Calu3 (cell line): ENCODE data around the gene FURIN. TPM values are rescaled to one million over a fixed set of nuclear protein-coding genes. Genes with fewer than 3 reads are reported as not detected.

Experiments
- BruUV-seq: library from RNA; stranded (reverse); fragments of 400-500 nt; replicated peaks from 2 replicates; lab custom pipeline; 2021; lab: Mats Ljungman, UMichigan
- CTCF ChIA-PET: fragments of 300-600 bp; sonication (Branson Sonifier 250); formaldehyde crosslinking; loops from one replicate; lab custom pipeline; 2022; ENCODE audit warnings: antibody characterized with exemption; lab: Charles Lee
- DNase-seq: peaks from one replicate; pipeline ENCODE4 v3.0.0; 2022
- H3K27ac Mint-ChIP-seq: one replicate; pipeline ENCODE4 v1.8.0; 2022; ENCODE audit warnings: mixed read lengths; ENCODE audit not compliant: unreplicated experiment
- H3K27me3 Mint-ChIP-seq: one replicate; pipeline ENCODE4 v1.8.0; 2022; ENCODE audit warnings: mixed read lengths; ENCODE audit not compliant: unreplicated experiment
- H3K36me3 Mint-ChIP-seq: one replicate; pipeline ENCODE4 v1.8.0; 2022; ENCODE audit warnings: mild to moderate bottlenecking, moderate library complexity, mixed read lengths; ENCODE audit not compliant: insufficient read depth, unreplicated experiment
- H3K4me1 Mint-ChIP-seq: one replicate; pipeline ENCODE4 v1.8.0; 2022; ENCODE audit warnings: mild to moderate bottlenecking, low read depth, mixed read lengths; ENCODE audit not compliant: unreplicated experiment
- H3K4me3 Mint-ChIP-seq: one replicate; pipeline ENCODE4 v1.8.0; 2022; ENCODE audit warnings: mild to moderate bottlenecking, low read depth, moderate library complexity, mixed read lengths; ENCODE audit not compliant: unreplicated experiment
- H3K9me3 Mint-ChIP-seq: one replicate; pipeline ENCODE4 v1.8.0; 2022; ENCODE audit warnings: low read depth, mixed read lengths; ENCODE audit not compliant: unreplicated experiment
- intact Hi-C: fragments of 100-400 bp; cut with micrococcal nuclease; formaldehyde crosslinking; loops from one replicate; pipeline ENCODE4 v1.10.0; 2022; ENCODE audit not compliant: unreplicated experiment
- total RNA-seq: library from RNA; stranded (reverse); gene quantifications from 2 replicates; pipeline ENCODE4 v1.2.3, GENCODE V29; 2022
- TF ChIP-seq, protein P1 (sequence below): fragments of 200-600 bp; IDR thresholded peaks from one replicate; pipeline ENCODE4 v1.8.0; 2022; ENCODE audit warnings: antibody characterized with exemption; ENCODE audit not compliant: unreplicated experiment

The FURIN gene
- total RNA-seq, 1 experiment from 2014 or later, result 76.6 TPM

DNA sequence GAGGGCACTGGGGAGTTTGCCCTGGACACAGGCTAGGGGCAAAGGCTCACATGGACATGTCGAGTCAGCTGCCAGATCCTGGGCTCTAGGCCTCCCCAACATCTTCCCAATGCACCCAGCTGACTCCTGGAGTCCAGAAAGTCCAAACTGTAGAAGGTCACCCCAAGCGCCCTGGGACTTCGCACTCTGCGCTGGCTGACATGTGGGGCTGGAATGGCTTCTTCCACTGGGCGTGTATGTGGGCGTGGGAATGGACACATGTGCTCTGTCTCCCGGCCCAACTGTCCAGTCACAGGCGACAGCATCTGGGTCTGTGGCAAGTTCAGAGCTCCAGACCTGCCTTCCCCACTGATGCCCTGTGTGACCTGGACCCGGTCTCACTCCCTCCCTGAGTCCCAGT lies 13.2 kb upstream of the FURIN start:
- DNase-seq, result no peak
- Mint-ChIP-seq H3K9me3 (no peaks in the 10 kb centered on the region), H3K4me3 (no peak overlapping the region), H3K36me3 (no peaks in the 10 kb centered on the region), H3K4me1 (peaks cover 13% of the 10 kb centered on the region), H3K27ac (no peak overlapping the region), H3K27me3 (no peaks in the 10 kb centered on the region)
- TF ChIP-seq, protein P1, sequence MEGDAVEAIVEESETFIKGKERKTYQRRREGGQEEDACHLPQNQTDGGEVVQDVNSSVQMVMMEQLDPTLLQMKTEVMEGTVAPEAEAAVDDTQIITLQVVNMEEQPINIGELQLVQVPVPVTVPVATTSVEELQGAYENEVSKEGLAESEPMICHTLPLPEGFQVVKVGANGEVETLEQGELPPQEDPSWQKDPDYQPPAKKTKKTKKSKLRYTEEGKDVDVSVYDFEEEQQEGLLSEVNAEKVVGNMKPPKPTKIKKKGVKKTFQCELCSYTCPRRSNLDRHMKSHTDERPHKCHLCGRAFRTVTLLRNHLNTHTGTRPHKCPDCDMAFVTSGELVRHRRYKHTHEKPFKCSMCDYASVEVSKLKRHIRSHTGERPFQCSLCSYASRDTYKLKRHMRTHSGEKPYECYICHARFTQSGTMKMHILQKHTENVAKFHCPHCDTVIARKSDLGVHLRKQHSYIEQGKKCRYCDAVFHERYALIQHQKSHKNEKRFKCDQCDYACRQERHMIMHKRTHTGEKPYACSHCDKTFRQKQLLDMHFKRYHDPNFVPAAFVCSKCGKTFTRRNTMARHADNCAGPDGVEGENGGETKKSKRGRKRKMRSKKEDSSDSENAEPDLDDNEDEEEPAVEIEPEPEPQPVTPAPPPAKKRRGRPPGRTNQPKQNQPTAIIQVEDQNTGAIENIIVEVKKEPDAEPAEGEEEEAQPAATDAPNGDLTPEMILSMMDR, result no peak
- CTCF ChIA-PET, result interaction anchor here (0.6 kb wide), 1 partner anchor 957 kb away, joined by 5 read pairs; no protein-coding TSS in a partner anchor
- intact Hi-C loops, result no loop called here
- BruUV-seq, result no TSS peak

DNA sequence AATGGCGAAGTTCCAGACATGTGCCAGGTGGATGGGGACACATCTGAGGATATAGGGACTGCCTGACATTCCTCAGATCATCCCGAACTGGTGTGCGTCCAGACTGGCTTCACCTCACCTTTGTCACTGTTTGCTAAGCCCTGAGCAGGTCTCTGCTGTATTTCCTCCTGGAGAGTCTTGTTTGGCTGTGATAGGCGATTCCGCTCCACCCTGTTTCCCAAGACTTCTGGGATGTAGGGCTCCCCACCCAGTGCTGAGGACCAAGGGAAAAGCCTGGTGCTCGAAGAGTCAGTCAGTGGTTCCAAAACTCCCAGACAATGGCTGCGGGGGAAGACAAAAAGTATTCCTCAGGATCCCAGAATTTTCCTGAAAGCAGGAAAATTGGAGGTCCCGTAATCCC lies 11.1 kb upstream of the FURIN start:
- no peak overlapping the region for H3K4me3 Mint-ChIP-seq
- CTCF ChIA-PET, result no interaction called here
- no peaks in the 10 kb centered on the region for H3K9me3 Mint-ChIP-seq
- H3K27ac Mint-ChIP-seq, result no peak overlapping the region
- no peaks in the 10 kb centered on the region for H3K36me3 Mint-ChIP-seq
- no peak for DNase-seq
- peaks cover 21% of the 10 kb centered on the region for H3K4me1 Mint-ChIP-seq
- no TSS peak for BruUV-seq
- intact Hi-C loops, result no loop called here
- TF ChIP-seq, protein P1, result no peak
- H3K27me3 Mint-ChIP-seq, result no peaks in the 10 kb centered on the region

DNA sequence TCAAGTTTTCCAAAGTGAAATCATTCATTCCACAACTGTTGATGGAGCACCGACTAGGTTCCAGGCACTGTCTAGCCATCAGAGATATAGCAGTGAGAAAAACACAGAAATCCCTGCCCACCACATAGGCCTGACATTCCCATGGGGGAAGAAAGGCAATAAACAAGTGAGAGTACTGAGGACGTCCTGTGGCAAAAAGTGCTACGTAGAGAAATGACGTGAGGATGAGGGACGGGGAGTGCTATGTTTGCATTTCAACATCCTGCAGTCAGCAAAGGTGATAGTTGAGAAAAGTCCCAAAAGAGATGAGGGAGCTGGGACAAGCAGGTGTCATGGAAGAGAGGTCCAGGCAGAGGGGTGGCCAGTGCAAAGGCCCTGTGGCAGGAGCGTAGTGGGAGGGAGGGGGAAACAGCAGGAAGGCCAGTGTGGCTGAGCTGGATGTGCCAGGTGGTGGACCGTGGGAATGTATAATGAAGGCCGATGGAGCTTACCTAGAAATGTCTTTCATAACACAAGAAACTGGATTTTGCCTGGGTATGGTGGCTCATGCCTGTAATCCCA lies 10.4 kb upstream of the FURIN start:
- Mint-ChIP-seq H3K4me3 (no peak overlapping the region), H3K27me3 (no peaks in the 10 kb centered on the region), H3K9me3 (no peaks in the 10 kb centered on the region), H3K4me1 (peaks cover 21% of the 10 kb centered on the region), H3K27ac (no peak overlapping the region), H3K36me3 (no peaks in the 10 kb centered on the region)
- no TSS peak for BruUV-seq
- intact Hi-C loops, result no loop called here
- no peak for DNase-seq
- TF ChIP-seq, protein P1, result no peak
- CTCF ChIA-PET, result no interaction called here

DNA sequence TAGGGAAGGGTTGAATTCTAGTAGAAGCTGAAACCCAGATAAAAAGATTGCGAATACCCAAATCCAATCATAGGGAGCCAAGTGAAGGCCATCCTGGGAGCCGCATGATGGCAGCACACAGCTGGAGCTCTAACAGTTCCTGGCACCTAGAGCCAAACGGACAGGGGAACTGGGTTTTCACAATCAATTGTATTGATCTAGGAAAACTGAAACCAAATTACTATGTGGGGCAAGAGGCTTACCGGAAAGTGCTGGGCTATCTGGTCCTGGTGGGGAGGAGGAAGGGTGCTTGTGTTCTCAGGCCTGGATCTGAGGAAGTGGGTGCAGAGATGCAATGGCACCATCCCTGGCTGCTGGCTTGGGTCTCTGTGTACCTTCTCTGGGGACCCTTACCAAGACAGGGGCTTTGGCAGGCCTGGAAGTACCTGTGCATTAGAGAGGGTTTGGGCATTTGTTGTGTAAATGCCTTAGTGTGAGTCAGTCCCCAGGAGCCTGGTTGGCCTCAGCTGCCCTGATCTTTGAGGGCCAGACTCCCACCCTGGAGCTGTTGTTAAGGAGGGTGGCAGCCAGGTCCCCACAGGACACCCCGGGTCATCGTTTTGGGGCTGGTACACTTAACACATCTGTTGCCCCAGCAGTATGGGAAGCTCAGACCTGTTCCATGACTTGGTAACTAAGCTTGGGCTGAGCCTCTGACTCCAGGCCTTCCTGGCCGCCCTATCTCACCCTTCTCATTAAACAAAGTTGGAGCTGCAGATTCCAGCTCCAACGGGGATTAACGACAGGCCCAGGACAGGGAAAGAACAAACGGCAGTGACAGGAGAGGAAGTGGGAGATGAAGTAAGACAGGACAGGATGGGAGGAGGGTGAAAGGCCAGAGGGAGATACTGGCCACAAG lies 8.9 kb upstream of the FURIN start:
- intact Hi-C loops, result no loop called here
- H3K36me3 Mint-ChIP-seq, result no peaks in the 10 kb centered on the region
- H3K4me3 Mint-ChIP-seq, result no peak overlapping the region
- no TSS peak for BruUV-seq
- peaks cover 21% of the 10 kb centered on the region for H3K4me1 Mint-ChIP-seq
- TF ChIP-seq, protein P1, result no peak
- DNase-seq, result no peak
- CTCF ChIA-PET, result interaction anchor here (0.7 to 1.0 kb wide), 3 partner anchors 11 to 26 kb away, joined by 3 to 7 read pairs (median 6); no protein-coding TSS in a partner anchor
- H3K27ac Mint-ChIP-seq, result no peak overlapping the region
- no peaks in the 10 kb centered on the region for H3K9me3 Mint-ChIP-seq
- no peaks in the 10 kb centered on the region for H3K27me3 Mint-ChIP-seq
